Body of pancreas (tissue), 4 donors: ENCODE data around the gene LSM3.

Experiments
- CTCF ChIP-seq, 7 experiments: fragments of 450-650 bp in 4 of 7; fragments of 200-600 bp in 3 of 7; sonication (generic) in 3 of 7; IDR thresholded peaks; one replicate each; pipeline ENCODE4 v1.5.1; 2016 to 2019; ENCODE audit warnings: antibody characterized with exemption in 7 of 7
- POLR2A ChIP-seq, 3 donors: fragments of 450-650 bp; IDR thresholded peaks; one replicate each; pipeline ENCODE4 v1.6.1; 2016; ENCODE audit warnings: antibody characterized with exemption in 3 of 3, mild to moderate bottlenecking in 2 of 3

- TF ChIP-seq POLR2A (IDR thresholded peaks at IDR 0.05) = no peak
- TF ChIP-seq CTCF (IDR thresholded peaks at IDR 0.05) = no peak
Observed at GRCh38 chr3:14224895-14225294, 46.3 kb downstream of the LSM3 start.
